NCI-H526 treated with DMSO at 0.1 percent for 48 hours (cell line): ENCODE data around the gene ZDHHC19.
"Not testable (repeated sequence)": the region's sequence is repeated elsewhere in the genome, so short reads cannot be mapped to it uniquely, and the experiment has no call there.

Experiments used
- DNase-seq: peaks from one replicate; lab custom pipeline; 2025; lab: John Stamatoyannopoulos, UW

The ZDHHC19 gene

DNA sequence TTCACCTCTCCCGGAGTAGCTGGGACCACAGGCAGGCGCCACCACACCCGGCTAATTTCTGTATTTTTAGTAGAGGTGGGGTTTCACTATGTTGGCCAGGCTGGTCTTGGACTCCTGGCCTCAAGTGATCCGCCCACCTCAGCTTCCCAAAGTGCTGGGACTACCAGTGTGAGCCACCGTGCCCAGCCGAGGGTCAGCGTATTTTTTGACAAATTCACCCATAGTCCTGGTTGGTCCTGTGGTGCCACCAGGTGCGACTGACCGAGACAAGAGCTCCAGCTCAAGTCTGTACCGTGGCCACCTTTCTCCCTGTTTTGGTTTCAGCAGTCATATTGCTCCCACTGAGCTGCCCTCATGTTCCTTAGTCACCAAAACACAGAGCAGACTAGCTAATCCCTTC is 13.9 kb upstream of the ZDHHC19 start:
- DNase-seq, result no peak

DNA sequence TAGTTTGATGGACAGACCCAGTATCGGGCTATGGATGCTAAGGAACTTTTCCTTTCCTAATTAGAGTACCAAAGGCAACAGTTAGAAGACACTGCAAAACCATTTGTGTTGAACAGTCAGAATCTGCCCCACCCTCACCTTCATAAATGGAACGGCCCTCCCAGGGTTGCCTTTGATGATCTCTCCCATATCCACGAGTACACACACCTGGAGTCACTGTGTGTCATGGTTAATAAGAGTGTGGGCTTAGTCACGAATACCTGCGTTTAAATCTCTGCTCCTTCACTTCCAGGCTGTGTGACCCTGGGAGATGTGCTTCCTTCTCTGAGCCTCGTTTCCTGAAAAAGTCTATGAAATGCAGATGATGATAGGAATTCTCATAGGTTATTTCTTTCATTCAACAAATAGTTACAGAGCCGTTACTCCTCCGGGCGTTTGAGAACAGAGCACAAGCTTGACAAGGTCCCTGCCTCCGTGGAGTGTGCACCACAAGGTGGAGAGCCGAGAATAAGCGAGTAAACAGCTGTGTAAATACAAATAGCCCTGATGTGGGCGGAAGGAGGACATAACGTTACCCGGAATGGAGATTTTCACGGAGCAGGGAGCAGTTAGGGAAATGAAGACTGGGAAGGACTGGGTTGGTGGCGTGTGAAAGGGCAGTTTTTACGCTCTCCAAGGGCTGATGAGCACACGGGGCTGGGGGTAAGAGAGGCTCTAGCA is 11.8 kb upstream of the ZDHHC19 start:
- peak; percentile 54 for DNase-seq

DNA sequence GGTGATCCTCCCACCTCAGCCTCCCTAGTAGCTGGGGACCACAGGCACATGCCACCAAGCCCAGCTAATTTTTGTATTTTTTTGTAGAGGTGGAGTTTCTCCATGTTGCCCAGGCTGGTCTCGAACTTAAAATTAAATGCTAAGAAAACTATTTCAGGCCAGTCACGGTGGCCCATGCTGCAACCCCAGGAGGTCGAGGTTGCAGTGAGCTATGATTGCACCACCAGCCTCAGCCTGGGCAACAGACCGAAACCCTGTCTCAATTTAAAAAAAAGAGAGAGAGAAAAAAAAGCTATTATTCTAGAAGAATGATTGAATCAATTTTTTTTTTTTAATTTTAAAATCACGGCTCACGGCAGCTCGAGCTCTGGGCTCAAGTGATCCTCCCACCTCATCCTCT is 9.8 kb upstream of the ZDHHC19 start:
- no peak for DNase-seq

DNA sequence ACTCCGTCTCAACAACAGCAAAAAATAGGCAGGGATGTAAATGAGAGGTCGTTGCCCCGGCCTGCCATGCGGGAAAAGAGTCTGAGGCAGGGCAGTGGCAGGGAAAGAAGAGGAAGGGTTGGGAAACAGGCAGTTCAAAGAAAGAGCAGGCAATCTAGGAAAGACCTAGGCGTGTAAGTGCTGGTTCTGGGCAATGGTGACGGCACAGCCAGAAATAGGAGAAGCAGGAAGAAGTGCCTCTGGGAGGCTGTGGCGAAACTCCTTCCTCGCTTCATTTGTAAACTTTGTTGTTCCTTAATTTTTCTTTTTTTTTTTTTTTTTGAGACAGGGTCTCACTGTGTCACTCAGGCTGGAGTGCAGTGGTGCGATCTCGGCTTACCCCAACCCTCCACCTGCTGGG is 9.4 kb upstream of the ZDHHC19 start:
- DNase-seq, result no peak

DNA sequence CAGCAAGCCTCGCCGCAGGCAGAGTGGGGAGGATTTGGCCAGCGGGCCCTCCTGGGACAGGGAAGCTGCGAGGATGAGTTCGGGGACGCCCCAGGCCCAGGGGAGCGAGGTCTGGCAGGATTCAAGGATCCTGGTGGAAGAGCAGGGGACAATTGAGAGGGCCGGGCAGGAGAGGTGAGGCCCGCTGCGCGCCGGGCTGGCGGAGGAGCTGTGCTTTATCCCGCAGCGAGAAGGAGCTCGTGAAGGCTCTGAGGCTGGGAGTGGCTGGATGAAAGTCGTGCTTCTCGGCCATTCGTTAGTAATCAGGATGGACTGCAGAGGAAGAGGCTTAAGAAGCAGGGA is 8.7 kb upstream of the ZDHHC19 start:
- DNase-seq, result no peak

DNA sequence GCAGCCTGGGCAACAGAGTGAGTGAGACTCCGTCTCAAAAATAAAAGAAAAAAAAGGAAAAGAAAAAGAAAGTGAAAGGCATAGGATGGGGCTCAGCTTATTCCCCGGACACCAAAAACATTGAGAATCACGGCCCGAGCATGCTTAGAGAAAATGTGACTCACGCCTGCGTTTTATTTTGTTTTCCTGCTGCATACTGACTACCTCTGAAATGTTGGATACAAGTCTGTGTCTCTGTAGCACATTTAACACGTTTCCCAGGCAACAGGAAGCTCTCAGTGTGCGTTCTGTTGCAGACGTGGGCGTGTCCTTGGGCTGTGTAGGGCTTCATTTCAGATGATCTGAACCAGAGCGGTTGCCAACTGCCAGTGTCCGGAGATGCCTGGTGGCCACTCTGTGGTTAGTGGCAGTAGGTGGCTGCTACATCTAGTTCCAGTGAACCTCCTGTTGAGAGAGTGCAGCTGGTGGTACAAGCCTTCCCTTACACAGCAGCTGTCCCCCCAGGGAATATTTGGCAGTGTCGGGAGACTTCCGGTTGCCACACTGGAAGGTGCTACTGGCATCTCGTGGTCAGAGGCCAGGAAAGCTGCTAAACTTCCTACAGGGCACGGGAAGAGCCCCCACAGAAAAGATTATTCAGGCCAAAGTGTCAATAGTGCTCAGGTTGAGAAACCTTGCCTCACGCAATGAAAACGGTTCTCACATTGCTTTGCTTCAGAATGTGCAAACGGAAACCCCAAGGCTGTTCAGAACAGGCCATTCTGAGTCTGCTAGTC is 8.2 kb upstream of the ZDHHC19 start:
- no peak for DNase-seq

DNA sequence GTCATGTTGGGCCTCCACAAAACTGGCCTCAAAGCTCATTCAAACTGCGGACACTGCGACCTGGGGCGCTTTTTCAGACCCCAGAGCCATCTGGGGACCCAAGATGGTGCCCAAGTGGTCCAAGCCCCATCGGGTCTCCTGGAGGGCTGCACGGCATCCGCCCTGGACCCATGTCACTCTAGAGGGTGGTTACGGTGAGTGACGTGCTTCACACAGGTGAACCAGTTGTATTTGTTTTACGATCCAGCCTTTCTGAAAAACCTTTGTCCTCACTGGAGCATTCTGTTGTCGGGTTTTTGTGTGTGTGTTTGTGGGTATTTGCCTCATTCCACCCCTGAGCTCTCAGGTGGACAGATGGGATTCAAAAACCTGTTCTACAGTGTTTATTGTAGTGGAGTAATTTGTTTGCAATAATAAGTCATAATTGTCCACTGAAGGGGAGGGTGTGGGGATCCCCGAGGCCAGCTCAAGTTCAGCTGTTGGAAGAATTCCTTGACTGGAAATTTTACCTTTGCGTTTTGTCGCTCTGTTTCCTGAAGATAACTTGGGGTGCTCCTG is 7.0 kb upstream of the ZDHHC19 start:
- no peak for DNase-seq

DNA sequence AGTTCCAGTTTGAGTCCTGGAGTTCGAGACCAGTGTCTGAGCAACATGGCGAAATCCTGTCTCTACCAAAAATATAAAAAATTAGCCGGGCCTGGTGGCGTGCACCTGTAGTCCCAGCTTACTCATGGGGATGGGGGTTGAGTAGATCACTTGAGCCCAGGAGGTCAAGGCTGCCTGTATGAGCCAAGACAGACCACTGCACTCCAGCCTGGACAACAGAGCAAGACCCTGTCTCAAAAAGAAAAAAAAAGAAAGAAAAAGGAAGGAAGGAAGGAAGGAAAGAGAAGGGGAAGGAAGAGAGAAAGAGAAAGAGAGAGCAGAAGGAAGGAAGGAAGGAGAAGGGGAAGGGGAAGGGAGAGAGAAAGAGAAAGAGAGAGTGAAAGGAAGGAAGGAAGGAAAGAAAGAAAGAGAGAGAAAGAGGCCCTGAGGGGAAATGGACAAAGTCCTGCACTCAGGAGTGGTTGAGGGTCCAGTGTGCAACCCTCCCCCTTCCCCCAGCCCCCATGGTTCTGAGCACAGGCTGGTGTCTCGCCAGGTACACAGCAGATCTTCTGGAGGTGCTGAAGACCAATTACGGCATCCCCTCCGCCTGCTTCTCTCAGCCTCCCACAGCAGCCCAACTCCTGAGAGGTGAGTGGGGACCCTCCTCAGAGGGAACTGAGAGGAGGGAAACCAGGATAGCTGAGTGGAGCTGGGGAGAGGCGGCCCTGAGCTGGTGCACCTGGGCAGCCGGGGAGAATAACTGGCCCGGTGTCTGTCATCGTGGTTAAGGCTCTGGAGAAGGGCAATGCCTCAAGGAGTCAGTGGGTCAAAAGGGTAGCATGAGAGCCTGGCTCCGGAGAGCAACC is 6.3 kb upstream of the ZDHHC19 start:
- DNase-seq, result no peak

DNA sequence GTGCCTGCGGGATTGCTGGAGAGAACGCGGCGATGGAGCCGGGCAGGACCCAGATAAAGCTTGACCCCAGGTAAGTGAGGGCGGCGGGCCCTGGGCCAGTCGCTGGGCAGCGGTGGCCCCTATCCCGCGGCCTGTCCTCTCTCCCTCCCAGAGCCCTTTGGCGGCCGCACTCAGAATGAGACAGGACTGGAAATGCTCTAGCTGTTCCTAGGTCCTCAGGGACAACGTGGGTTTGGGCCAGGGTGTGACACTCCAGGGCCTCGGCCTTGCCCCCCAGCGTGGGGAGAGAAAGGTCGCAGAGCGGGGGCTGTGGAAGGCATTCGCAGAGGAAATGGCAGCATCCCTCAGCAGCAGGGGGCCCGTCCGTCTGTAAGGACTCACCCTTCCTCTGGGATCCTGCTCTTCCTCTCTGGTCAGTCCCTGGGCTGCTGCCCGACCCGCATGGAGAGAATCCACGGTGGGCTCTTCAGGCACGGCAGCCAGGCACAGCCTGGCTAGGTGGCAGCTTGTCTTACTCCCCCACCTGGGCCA is 5.5 kb upstream of the ZDHHC19 start:
- DNase-seq, result no peak

DNA sequence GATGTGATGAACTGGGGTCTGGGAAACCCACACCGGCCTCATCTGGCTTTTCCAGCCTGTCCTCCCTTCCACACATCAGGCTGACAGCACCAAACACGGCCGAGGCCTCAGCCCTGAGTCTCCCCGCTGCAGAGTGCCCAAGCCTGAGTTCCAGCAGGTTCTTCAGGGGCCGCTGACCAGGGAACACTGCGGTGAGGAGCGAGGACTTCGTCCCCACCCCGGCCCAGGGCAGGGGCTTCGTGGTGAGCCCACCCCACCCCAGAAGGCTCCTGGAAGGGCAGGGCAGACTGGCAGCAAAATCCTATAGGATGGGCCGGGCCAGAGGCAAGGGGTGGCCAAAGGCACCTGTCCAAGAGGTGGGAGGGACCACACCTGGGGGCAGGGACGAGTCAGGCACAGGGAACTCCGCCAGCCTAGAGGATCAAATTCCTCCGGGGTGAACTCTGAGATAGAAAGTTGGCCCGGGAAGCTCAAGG is 4.9 kb upstream of the ZDHHC19 start, which contains the start of gene SLC51A:
TSS of gene SLC51A (plus strand) at position 446 of the 476 bp plus-strand sequence. CDS start 179 bp downstream, outside the sequence.
- no peak for DNase-seq

DNA sequence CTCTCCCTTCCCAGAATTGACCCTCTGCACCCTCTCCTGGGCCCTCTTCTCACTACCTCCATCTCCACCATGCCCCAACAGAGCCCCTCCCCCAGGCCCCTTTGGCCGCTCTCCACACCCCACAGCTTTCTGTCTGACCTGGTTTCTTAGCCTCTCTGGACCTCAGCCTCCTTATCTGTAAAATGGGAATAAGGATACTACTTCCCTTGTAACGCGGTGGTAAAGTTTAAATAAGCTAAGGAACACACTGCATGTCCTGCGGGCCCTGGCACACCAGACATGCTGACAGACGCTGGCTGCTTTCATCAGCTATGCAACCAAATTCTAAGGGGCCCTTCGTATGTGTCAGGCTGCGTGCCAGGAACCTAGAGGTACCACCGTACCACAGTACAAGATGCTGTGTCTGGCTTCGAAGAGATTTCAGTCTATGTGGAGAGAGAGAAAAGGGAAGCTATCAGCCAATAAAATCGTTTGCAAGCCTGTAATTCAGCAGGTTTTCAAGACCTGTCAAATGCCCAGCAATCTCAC is 4.4 kb upstream of the ZDHHC19 start:
- DNase-seq, result no peak

DNA sequence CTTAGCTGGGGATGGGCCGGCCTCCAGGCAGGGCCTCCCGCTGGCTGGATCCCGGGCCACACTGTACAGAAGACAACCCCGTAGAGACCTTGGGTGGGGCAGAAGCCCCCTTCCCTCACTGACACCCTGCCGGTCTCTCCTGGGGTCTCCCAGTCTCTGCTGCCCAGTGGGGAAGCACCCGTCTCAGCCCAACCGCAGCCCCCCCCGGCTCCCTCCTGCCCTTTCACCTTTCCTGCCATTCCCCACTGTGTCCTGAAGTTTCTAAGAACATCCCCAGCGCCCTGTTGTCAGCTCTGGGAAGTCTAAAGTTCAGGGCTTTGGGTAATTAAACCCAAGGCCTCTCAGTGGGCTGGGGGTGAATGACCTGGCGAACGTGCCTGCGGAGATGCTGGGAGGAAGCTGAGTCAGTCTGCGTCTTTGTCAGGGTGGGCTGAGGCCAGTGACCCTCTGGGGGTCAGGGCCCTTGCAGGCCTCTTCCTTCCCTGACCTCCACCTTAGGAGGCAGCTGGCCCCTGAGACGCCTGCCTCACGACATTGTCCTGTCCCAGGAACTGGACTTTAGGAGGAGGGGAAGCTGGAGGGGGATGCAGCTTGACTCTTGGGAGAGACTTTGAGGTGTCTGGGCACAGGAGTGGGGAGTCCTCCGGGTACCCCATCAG is 3.7 kb upstream of the ZDHHC19 start:
- DNase-seq, result no peak

DNA sequence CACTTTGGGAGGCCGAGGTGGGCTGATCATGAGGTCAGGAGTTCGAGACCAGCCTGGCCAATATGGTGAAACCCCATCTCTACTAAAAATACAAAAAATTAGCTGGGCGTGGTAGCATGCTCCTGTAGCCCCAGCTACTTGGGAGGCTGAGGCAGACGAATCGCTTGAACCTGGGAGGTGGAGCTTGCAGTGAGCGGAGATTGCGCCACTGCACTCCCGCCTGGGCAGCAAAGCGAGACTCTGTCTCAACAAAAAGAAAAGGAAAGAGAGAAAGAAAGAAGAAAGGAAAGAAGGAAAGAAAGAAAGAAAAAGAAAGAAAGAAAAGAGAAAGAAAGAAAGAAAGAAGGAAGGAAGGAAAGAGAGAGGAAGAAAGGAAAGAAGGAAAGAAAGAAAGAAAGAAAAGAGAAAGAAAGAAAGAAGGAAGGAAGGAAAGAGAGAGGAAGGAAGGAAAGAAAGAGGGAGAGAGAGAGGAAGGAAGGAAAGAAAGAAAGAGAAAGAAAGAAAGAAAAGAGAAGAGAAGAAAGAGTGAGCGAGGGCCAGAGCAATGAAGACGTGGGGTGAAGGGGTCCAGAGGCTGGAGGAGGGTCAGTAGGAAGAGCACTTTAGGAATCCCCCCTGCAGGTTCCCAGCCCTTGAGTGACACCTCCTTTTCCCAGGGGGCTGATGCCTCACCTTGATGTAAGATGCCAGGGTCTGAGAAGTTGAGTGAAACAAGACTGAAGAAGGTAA is 1.1 kb downstream of the ZDHHC19 start:
- not testable (repeated sequence) for DNase-seq

DNA sequence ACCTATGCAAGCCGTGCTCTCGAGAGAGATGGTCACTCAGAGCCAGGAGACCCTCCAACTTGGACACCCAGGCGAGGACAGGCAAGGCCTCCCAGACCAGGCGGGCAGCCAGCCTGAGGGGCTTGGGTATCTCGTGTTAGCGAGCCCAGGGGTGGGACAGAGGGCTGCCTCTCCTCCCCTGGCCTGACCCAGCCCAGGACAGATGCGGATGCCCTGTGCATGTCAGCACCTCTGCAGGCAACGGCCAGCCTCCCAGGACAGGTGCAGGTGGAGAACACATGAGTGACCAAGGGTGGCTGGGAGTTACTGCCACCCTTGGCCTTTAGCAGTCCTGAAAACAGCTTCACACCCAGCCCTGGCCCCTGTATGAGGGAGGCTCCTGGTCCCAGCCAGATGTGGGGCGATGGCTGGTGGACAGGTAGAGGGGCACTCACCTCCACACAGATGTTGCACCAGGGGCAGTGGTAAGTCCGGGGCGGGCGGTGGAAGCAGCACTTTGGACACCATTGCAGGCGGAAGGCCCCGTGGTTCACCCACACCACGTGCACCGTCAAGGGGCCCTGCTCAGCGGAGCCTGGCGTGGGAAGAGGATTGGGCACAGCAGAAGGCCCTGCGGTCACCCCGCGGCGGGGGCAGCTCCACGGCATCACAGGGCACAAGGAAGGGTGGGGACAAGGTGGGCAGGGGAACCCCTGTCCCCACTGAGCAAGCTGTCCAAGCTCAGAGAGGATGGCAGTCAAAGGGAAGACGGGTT is 2.1 kb downstream of the ZDHHC19 start:
- no peak for DNase-seq

DNA sequence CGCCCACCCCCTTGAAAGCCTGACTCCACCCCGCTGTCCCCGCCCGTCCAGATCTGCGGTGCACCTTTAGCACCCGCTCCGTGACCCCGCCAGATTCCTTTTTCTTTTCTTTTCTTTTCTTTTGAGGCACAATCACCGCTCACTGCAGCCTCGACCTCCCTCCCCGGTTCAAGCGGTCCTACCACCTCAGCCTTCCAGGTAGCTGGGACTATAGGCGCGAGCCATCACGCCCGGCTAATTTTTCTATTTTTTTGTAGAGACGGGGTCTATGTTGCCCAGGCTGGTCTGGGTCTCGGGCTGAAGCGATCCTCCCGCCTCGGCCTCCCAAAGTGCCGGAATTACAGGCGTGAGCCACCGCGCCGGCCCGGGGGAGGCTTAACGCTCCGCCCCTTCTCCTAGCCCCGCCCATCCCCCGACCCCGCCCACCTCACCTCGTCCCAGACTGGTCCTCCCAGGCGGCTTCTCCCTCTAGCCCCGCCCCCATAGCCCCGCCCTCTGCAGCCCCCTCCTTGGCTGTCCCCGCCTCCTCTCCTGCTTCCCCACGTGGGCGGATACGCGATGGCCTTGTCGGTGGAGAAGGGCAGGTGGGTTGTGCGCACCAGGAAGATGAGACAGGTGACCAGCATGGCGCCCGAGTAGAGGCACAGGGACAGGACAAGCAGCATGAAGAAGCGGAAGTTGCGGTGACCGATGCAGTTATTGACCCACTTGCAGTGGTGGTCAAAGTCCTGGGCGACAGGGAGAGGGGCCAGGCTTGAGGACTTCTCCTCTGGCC is 3.2 kb downstream of the ZDHHC19 start:
- DNase-seq, result no peak

DNA sequence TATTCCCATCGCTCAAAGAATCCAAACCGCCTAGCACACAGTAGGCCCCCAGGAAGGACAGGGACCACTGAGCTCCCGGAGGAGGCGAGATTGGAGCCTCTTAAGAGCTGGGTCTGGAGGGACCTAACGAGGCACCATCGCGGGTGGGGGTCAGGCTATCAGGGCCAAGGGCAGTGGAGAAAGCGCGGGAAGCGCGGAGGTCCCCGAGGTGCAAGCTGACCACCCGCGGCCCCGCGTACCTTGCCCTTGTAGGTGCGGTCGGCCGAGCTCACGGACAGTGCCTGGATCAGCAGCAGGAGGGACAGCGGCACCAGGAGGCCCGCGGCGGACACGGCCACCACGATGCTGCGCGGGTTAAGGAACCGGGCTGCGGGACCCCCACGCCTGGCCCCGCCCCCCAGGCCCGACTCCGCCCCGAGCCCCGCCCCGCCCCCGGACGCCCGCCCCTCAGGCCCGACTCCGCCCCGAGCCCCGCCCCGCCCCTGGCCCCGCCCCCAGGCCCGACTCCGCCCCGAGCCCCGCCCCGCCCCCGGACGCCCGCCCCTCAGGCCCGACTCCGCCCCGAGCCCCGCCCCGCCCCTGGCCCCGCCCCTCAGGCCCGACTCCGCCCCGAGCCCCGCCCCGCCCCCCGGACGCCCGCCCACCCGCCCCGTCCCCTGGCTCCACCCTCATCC is 3.9 kb downstream of the ZDHHC19 start:
- DNase-seq, result no peak

DNA sequence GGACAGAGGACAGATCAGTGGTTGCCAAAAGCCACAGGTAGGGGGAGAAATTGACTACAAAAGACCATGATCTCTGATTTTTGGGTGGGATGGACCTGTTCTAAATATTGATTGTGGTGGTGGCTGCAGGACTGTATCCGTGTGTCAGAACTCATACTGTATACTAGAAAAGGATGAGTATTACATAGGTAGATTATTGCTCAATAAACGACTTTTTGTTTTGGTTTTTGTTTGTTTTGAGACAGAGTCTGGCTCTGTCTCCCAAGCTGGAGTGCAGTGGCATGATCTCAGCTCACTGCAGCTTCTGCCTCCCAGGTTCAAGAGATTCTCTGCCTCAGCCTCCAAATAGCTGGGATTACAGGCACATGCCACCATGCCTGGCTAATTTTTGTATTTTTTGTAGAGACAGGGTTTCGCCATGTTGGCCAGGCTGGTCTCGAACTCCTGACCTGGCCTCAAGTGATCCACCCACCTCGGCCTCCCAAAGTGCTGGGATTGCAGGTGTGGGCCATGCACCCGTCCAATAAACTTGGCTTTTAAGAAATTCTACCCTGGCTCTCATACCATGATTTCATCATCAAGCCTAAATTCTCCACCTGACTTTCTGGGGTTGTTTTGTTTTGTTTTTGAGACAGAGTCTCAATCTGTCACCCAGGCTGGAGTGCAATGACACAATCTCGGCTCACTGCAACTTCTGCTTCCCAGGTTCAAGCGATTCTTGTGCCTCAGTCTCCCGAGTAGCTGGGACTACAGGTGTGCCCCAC is 5.6 kb downstream of the ZDHHC19 start:
- not testable (repeated sequence) for DNase-seq

DNA sequence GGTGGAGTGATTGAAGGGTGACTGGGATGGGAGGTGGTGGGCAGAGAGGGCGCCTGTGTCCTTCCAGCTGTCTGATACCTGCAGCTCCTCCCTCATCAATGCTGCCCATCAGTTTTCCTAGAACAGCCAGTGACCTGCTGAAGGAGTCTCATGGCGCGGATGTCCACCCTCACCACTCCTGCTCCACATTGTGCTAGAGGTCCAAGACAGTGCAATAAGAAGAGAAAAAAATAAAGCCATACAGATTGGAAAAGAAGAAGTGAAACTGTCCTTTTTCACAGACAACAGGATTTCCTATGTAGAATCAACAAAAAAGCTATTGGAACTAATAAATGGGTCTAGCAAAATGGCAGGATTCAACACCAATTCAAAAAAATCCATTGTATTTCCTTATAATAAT is 7.4 kb downstream of the ZDHHC19 start:
- DNase-seq, result no peak
